Muscle of arm (tissue), 12 donors: ENCODE measurements around the gene ATF6B. TPM values are rescaled to one million over a fixed set of nuclear protein-coding genes. Genes with fewer than 3 reads are reported as not detected.

ENCODE experiments used
- polyA plus RNA-seq, 12 donors: library from polyadenylated mRNA; unstranded; fragments of 120-200 nt; gene quantifications; one replicate each; pipeline ENCODE4 v1.2.1, GENCODE V29; 2013; ENCODE audit not compliant: insufficient read length in 12 of 12

ATF6B gene
- polyA plus RNA-seq, 12 donors, result 37.2 to 87.1 (median 43.5) TPM; not detected in 1

Other genes starting within 250 kb of the ATF6B start
- gene SLC44A4, start 249.2 kb downstream of the ATF6B start, polyA plus RNA-seq, result 10 to 100 TPM in 1 of 12 donors, under 1 TPM in 9, not detected in 2; 0.09 to 25.0 (median 0.23) TPM
- gene EHMT2, start 230.5 kb downstream of the ATF6B start, polyA plus RNA-seq, result 10 to 100 TPM in 11 of 12 donors, not detected in 1; 26.0 to 62.8 (median 31.4) TPM
- gene ZBTB12, start 226.2 kb downstream of the ATF6B start, polyA plus RNA-seq, result 10 to 100 TPM in 5 of 12 donors, 1 to 10 TPM in 6, not detected in 1; 7.5 to 17.3 (median 9.7) TPM
- gene C2, start 200.5 kb downstream of the ATF6B start, polyA plus RNA-seq, result 10 to 100 TPM in 1 of 12 donors, 1 to 10 TPM in 10, not detected in 1; 4.3 to 21.2 (median 6.9) TPM
- gene CFB, start 182.2 kb downstream of the ATF6B start, polyA plus RNA-seq, result 1 to 10 TPM in 9 of 12 donors, under 1 TPM in 1, not detected in 2; 0.97 to 5.8 (median 1.6) TPM
- 10 to 100 TPM in 11 of 12 donors, not detected in 1; 54.1 to 83.6 (median 59.8) TPM for gene NELFE, start 169.3 kb downstream of the ATF6B start, polyA plus RNA-seq
- gene SKIC2, start 169.1 kb downstream of the ATF6B start, polyA plus RNA-seq, result 10 to 100 TPM in 11 of 12 donors, not detected in 1; 15.5 to 39.5 (median 28.6) TPM
- 10 to 100 TPM in 11 of 12 donors, not detected in 1; 10.8 to 28.9 (median 16.1) TPM for gene DXO, start 156.1 kb downstream of the ATF6B start, polyA plus RNA-seq
- 10 to 100 TPM in 5 of 12 donors, 1 to 10 TPM in 5, not detected in 2; 4.4 to 20.3 (median 10.1) TPM for gene C4A, start 146.2 kb downstream of the ATF6B start, polyA plus RNA-seq
- 10 to 100 TPM in 8 of 12 donors, 1 to 10 TPM in 3, not detected in 1; 7.2 to 23.8 (median 12.3) TPM for gene C4B, start 113.5 kb downstream of the ATF6B start, polyA plus RNA-seq
- gene CYP21A2, start 89.8 kb downstream of the ATF6B start, polyA plus RNA-seq, result 1 to 10 TPM in 3 of 12 donors, under 1 TPM in 7, not detected in 2; 0.21 to 1.1 (median 0.50) TPM
- 100 to 1,000 TPM in 8 of 12 donors, 10 to 100 TPM in 3, not detected in 1; 76.2 to 208 (median 119) TPM for gene TNXB, start 18.9 kb downstream of the ATF6B start, polyA plus RNA-seq
- gene FKBPL, start 2.0 kb upstream of the ATF6B start, polyA plus RNA-seq, result 1 to 10 TPM in 10 of 12 donors, not detected in 2; 2.8 to 5.6 (median 4.1) TPM
- 1 to 10 TPM in 9 of 12 donors, under 1 TPM in 1, not detected in 2; 0.86 to 5.9 (median 1.3) TPM for gene PRRT1, start 23.7 kb upstream of the ATF6B start, polyA plus RNA-seq
- 10 to 100 TPM in 11 of 12 donors, not detected in 1; 23.9 to 57.7 (median 32.6) TPM for gene PPT2, start 25.9 kb upstream of the ATF6B start, polyA plus RNA-seq
- 10 to 100 TPM in 11 of 12 donors, not detected in 1; 21.2 to 54.7 (median 27.8) TPM for gene EGFL8, start 36.3 kb upstream of the ATF6B start, polyA plus RNA-seq
- gene AGPAT1, start 47.8 kb upstream of the ATF6B start, polyA plus RNA-seq, result 10 to 100 TPM in 11 of 12 donors, not detected in 1; 49.5 to 72.1 (median 60.7) TPM
- gene RNF5, start 50.2 kb upstream of the ATF6B start, polyA plus RNA-seq, result 10 to 100 TPM in 11 of 12 donors, not detected in 1; 39.5 to 93.2 (median 46.9) TPM
- gene AGER, start 56.0 kb upstream of the ATF6B start, polyA plus RNA-seq, result 10 to 100 TPM in 3 of 12 donors, 1 to 10 TPM in 8, not detected in 1; 6.1 to 19.7 (median 7.5) TPM
- gene PBX2, start 62.0 kb upstream of the ATF6B start, polyA plus RNA-seq, result 100 to 1,000 TPM in 9 of 12 donors, 10 to 100 TPM in 3; 93.3 to 186 (median 113) TPM
- gene GPSM3, start 64.4 kb upstream of the ATF6B start, polyA plus RNA-seq, result 10 to 100 TPM in 2 of 12 donors, 1 to 10 TPM in 9, not detected in 1; 4.5 to 18.0 (median 6.5) TPM
- 10 to 100 TPM in 11 of 12 donors, not detected in 1; 14.7 to 35.8 (median 20.4) TPM for gene NOTCH4, start 95.8 kb upstream of the ATF6B start, polyA plus RNA-seq
- gene TSBP1, start 243.7 kb upstream of the ATF6B start, polyA plus RNA-seq, result under 1 TPM in 3 of 12 donors, not detected in 9; 0.08 to 0.36 (median 0.11) TPM